GM19438 (cell line): ENCODE measurements around the gene ACACB.
A peak's percentile ranks its signal among the peaks of the same experiment; 100 is the strongest.
"Not testable (repeated sequence)": the region's sequence is repeated elsewhere in the genome, so short reads cannot be mapped to it uniquely, and the experiment has no call there.

Source experiments
- ATAC-seq: cut with Tn5 transposase; IDR thresholded peaks from one replicate; pipeline ENCODE4 v1.9.1; 2021; ENCODE audit warnings: low read depth; ENCODE audit not compliant: unreplicated experiment

The ACACB gene

DNA sequence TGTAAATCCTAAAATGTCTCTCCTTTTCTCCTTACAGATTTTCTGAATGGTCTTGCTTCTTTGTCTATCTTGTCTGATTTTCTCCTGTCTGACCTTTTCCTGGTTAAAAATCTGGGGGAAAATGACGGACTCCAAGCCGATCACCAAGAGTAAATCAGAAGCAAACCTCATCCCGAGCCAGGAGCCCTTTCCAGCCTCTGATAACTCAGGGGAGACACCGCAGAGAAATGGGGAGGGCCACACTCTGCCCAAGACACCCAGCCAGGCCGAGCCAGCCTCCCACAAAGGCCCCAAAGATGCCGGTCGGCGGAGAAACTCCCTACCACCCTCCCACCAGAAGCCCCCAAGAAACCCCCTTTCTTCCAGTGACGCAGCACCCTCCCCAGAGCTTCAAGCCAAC, 23.0 kb downstream of the ACACB start:
- ATAC-seq = no peak

DNA sequence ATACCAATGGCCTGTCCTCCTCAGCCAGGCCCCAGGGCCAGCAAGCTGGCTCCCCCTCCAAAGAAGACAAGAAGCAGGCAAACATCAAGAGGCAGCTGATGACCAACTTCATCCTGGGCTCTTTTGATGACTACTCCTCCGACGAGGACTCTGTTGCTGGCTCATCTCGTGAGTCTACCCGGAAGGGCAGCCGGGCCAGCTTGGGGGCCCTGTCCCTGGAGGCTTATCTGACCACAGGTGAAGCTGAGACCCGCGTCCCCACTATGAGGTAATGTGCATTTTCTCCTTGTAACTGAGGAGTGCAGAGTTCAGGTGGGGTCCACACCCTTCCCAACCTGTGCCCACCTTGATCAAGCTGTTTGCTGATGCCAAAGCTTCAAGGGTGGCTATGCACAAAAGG, 23.4 kb downstream of the ACACB start:
- no peak for ATAC-seq

DNA sequence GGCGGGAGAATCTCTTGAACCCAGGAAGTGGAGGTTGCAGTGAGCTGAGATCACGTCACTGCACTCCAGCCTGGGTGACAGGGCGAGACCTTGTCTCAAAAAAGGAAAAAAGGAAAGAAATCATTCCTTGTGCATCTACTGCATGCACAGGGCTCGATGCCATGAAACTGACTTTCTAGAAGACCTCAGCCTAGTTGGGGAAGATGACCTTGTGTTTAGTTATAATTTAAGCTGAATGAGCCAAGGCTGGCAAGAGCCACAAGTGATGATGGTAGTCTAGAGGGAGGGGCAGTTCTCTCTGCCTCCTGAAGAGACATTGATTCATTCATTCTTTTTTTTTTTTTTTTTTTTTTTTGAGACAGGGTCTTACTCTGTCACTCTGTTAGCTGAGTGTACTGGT, 24.2 kb downstream of the ACACB start:
- ATAC-seq = no peak

DNA sequence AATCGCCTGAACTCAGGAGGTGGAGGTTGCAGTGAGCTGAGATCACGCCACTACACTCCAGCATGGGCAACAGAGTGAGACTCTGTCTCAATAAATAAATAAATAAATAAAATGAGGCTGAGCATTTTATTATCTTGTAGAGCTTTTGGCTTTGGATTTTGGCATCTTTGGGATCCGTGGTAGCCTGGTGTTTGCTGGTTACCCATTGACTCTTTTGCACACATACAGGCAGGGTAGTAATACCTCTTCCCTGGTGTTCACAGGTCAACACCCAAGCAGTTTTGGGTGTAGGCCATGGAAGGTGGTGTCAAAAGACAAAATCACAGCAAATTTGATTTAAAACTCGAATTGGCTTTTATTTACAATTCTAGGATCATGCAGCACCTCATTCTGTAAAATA, 27.8 kb downstream of the ACACB start:
- no peak for ATAC-seq

DNA sequence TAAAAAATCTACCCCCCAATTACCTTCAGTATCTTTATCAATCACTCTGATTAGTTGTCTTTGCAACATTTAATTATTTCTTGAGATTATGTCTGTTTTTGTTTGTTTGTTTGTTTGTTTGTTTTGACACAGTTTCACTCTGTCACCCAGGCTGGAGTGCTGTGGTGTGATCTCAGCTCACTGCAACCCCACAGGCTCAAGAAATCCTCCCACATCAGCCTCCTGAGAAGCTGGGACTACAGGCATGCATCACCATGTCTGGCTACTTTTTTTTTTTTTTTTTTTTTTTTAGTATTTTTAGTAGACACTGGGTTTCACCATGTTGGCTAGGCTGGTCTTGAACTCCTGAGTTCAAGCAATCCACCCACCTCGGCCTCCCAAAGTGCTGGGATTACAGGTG, 30.7 kb downstream of the ACACB start:
- not testable (repeated sequence) for ATAC-seq

DNA sequence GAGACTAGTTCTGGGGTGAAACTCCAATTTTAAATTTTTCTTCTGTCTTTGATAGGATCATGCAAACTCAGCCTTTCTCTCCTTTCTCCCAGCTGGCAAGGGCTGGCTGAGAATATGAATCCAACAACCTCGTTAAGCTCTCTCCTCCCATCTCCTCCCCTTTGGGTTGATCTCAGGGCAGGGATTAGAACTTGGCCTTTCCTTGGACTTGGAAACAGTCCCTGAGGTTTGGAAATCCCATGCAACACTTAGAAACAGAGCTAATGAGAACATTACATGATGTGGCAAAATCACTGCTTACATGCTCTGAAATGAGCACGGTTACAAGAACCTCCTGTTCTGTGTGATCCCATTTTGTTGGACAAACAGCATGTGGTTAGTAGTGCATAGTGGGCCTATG, 31.6 kb downstream of the ACACB start:
- ATAC-seq = no peak

DNA sequence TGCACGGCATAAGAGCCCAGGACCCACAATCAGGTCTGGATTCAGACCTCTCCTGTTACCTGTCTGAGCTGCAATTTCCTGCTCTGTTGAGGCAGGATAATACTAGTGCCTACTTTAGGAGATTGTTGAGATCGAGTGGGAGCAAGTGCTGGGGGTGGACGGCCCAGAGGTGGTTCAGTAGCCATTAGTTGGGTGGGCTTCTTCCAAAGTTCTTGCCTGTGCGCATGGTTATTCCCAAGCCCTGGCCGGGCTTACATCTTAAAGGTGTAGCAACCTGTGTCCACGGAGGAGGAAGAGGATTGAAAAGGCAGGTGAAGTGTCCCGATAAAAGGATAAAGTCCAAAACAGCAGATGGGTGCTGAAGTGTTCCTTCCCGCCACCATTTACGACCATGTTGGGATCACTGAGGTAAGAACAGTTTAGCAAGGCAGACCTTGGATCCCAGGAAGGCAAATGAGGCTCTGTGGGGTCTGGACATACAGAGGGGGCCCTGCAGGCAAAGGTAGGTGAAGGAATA, 33.8 kb downstream of the ACACB start:
- no peak for ATAC-seq

DNA sequence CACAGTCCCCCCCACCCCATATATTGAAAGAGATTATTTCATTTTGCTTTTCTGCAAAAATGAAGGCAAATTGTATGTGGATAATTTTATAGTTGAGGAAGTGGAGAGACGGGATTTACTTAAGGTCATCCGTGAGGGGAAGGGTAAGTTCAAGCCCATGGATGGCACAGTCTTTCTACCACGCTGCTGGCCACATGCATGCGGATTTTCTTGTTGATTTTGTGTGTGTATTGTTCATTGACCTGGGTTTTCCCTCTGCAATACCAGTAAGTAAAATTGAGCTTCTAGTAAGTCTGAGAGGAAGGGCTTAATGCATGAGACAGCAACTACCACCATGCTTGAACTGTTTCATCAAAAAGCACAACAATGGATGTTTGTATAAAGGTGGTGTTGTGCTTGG, 35.1 kb downstream of the ACACB start:
- ATAC-seq = no peak

DNA sequence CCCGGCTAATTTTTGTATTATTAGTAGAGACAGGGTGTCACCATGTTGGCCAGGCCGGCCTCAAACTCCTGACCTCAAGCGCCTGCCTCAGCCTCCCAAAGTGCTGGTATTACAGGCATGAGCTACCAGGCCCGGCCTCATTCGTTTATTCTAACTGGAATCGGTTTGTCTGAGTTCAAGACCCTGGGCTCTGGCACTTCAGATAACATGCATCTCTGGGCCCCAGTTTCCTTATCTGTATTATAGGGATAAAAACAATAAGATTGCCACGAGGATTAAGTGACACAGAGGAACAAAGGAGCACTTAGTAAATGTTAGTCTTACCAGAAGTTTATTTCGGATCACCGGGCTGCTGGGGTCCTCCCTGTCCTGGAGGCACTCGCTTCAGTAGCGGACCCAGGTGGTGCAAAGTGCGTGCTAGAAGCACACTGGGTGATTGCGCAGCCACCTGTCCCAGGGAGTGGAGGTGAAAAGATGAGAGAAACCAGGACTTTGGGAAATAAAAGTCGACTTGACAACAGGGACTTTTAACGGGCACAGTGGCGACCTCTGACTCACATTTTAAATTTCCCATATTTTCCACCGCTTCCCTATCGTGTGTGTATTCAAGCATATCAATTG, 37.5 kb downstream of the ACACB start:
- no peak for ATAC-seq

DNA sequence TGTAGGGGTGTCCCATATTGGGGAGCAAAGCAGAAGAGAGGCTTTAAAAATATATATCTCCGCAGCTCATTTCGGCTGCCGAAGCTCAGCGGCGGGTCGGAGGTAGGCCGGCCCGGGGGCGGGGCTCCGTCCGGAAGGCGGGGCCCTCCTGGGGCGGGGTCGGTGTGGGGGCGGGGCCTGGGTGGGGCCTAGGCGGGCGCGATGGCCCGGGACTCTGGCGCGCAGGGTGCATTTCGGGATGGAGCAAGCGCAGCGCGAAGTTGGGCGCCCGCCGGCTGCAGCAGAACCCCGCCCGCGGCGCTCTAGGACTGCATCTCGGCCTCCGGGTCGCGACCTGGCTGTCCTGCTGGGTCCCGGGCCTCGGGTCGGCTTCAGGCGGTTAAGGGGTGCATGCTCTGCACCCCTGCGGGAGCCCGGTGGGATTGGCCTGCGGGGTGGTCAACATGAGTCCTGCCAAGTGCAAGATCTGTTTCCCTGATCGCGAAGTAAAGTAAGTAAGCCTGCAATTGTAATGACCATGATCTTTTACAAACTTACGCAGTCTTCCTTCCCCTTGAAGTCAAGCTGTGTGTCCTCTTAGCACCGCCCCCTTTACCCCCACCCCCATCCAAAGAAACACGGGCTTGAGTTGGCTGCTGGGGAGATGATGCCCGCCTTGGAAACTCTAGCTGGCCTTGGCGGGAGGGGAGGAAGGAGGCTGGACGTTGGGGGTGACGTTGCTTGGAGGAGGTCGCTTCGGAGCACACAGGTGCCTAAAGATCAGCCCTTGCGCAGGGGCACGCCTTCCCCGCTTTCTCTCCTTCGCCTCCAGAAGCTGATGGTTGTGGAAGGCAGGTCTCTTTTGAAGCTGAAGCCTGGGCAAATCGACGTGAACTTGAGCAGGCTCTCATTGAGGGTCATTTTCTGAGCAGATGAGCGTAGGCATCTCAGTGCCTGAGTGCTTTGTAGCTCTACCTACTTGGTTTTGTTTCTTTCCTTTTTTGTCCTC, 38.4 kb downstream of the ACACB start:
- ATAC-seq = peak; percentile 77

DNA sequence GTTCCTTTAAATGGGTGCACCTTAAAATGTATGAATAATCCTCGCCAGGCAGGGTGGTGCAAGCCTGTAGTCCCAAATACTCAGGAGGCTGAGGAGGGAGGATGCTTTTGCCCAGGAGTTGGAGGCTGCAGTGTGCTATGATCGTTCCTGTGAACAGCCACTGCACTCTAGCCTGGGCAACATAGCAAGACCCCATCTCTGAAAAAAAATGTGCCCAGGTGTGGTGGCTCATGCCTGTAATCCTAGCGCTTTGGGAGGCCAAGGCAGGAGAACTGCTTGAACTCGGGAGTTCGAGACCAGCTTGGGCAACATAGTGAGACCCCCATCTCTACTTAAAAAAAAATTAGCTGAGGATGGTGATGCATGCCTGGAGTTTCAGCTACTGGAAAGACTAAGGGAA, 39.6 kb downstream of the ACACB start:
- ATAC-seq = no peak

DNA sequence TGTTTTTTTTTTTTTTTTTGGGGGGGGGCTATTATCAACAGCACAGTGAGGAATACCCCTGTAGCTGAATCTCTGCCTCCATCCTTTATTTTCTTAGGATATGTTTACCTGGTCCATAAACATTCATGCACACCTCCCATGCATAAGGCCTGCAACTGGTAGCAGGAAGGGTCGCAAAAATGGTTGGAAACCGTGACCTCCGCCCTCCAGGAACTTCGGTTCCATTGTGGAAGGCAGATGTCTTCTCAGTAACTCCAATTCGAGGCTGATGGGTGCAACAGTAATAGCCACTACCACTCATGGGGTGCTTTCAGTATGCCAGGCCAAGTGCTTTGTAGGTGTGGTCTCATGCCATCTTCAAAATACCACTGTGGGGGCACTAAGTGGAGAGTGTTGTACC, 40.2 kb downstream of the ACACB start:
- no peak for ATAC-seq

DNA sequence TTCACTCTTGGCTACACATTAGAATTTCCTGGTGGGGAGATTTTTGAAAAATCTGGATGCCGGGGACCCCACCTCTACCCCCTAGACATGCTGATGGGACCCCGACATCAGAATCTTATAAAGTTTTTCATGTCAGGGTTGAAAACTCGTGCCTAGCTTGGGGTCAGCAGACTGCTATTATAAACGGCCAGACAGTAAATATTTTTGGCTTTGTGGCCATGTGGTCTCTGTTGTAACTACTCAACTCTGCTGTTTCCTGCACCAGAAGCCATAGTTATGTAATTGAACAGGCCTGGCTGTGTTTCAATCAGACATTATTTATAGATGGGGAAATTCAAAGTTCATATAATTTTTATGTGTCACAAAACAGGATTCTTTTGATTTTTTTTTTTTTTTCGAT, 41.6 kb downstream of the ACACB start:
- no peak for ATAC-seq

DNA sequence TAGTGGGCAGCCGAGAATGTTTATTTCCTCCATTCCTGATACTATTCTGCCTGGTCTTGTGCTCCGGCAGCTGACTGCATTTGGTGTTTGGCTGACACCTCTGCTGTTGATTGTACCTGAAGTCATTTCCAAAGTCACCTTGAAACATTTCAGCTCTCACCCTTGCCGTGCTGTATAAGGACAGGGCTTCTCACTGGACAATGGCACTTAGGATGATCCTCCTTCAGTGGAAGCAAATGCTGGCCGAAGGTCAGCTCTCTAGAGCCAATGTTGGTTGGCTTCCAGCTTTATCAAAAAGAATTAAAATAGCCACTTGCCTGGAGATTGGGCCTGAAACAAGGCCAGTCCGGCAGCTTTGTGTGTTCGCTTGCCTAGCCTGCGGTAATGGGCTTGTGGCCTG, 44.0 kb downstream of the ACACB start:
- ATAC-seq = no peak

DNA sequence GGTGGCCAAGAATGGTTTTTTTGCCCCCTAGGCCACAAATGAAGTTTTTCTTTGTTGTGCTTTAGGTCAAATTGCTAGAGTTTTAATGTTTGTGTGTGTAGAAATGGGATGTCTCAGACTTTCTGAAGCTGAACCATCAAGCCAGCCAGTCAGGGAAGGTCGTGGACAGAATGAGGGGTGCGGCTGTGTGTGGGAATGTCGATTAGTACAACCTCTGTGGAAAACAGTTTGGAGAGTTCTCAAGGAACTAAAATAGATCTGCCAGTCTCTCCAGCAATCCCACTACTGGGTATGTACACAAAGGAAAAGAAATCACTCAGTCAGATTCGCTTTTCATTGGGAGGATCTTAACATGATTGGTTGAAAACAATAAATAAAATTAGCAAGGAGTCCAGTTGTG, 44.5 kb downstream of the ACACB start:
- ATAC-seq = no peak

DNA sequence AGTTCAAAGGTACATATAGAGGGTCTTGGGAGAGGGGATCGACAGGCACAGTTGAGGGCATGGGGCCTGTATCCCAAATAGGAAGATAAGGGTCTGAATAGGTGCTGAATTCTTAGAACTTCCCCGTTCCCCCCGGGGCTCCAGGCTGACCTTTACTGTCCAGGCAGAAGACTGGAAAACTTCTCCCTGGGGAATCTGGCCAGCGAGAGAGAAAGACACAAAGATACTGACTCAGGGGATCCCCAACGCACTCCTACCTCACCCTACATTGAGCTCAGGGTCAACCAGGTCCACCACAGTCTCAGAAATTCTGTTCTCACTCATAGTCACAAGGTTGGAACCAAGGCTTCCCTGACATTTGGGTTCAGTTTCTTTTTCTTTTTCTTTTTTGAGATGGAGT, 46.2 kb downstream of the ACACB start:
- no peak for ATAC-seq

DNA sequence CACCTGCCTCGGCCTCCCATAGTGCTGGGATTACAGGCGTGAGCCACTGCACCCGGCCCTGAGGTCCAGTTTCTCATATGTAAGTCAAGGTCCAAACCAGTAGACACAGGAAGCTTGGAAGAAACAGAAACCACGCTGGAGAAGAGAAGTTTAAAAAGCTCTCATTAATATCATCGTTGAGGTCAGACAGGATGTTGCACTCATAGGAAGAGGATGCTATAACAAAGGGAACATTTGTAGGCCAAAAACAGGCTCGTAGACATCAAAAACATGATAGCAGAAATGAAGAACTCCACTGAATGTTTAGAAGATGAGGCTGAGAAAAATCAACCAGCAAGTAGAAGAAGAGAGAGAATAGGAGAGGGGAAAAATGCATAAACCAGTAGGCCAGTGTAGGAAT, 46.8 kb downstream of the ACACB start:
- ATAC-seq = no peak

DNA sequence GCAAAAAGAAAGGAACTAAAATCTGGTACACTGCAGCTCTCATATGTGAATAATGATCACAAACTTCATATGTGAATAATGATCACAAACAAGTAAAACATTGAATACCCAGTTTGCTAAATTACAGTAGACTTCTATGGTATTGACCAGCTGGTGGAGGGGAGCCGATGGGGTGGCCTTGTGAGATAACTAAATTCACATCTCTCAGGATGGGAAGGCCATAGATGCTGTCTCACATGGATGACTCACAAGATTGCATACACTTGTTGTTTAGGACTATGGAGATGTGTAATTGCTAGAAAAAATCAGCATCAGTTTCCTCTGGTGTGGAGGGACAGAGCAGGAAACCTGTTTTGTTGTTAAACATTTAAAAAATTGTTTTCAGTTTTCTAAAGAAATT, 49.2 kb downstream of the ACACB start:
- ATAC-seq = no peak

DNA sequence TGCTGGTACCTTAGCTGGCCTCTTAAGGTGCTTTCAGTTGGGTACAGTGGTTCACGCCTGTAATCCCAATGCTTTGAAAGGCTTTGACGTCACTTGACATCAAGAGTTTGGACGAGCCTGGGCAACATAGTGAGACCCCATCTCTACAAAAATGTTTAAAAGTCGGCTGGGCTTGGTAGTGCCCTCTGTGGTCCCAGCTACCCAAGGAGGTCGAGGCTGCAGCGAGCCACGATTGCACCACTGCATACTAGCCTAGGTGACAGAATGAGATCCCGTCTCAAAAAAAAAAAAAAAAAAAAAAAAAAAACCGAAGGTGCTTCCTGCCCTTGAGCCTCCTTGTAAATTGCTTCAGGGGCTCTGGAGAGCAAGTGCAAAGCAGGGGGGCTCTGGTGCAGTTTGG, 50.0 kb downstream of the ACACB start:
- no peak for ATAC-seq

DNA sequence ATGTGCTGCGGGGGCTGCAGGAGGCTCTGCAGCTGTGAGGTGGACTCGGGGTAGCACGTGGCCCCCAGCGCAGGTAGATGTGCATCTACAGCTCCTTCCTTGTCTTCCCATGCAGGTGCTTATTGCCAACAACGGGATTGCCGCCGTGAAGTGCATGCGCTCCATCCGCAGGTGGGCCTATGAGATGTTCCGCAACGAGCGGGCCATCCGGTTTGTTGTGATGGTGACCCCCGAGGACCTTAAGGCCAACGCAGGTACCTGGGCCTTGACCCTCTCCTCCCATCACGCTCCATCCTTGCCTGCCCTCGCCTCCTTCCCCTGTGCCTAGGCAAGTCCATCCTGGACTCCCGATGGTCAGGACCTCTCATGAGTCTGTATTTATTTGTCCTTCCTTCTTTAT, 51.4 kb downstream of the ACACB start:
- ATAC-seq = no peak

DNA sequence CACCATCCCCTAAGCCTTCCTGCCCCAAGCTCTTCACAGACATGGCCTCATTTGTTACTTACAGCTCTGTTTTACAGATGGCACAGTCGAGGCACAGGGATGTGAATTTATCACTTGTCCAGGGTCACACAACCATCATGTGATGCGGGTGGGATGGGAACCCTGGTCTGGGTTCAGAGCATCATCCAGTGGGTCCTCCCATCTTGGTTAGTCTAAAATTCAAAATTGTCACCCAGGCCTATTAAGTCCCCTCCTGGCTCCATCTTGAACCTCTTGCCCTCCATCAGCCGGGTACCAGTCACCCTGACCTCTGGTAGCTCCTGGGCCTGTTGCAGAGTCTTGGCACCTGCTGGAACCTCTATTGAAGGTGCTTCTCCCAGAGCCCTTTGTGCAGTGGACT, 52.9 kb downstream of the ACACB start:
- no peak for ATAC-seq

DNA sequence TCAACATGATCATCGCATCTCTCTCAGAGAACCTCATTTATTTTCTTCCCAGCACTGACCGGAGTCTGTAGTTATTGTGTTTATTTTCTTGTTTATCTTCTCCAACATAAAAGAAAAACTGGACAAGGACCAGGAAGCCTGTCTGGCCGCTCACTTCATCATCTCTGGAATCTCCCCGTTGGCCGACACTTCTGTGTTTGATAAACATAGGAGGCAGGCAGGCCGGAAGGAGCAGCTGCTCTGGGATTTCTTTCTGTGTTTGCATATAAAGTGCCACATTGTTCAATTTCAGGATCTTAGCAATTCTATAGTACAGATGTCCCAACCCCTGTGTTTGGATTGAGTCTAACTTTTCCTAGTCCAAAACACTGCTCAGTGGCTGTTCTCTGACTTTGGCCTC, 53.3 kb downstream of the ACACB start:
- no peak for ATAC-seq
